Adrenal gland (tissue), 5 donors: ENCODE results near the gene ZNF773.

Experiments used
- CTCF ChIP-seq, 6 experiments: fragments of 450-650 bp in 4 of 6; fragments of 200-600 bp in 2 of 6; sonication (generic) in 1 of 6; IDR thresholded peaks; 1 replicate in 5 of 6; 2 replicates in 1 of 6; pipeline versions ENCODE4 v1.5.1 to v1.8.0; 2016 to 2021; ENCODE audit warnings: antibody characterized with exemption in 6 of 6, mild to moderate bottlenecking in 2 of 6, moderate library complexity in 1 of 6
- POLR2A ChIP-seq, 2 donors: fragments of 450-650 bp; IDR thresholded peaks; one replicate each; pipeline ENCODE4 v1.6.1; 2017; ENCODE audit warnings: antibody characterized with exemption in 2 of 2, mild to moderate bottlenecking in 2 of 2, moderate library complexity in 1 of 2
- donor health status: DM: no; HTN: no; CAD: no.

DNA sequence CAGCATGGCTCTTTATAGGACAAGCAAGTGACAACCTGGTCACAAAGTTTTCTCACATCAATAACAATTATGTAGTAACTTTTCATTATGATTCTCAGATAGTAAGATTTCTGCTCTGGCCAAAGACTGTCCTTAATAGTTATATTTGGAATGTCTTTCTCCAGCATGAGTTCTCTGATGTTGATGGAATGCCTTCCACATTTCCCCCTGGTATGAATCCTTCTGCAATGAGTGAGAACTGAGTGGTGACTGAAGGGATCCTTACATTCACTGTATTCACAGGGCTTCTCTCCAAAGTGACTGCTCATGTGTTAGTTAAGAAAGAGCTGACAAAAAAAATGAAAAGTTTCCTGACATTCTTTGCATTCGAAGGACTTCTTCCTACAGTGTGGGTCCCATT is 46.8 kb downstream of the ZNF773 start:
- TF ChIP-seq CTCF (IDR thresholded peaks at IDR 0.05): no peak
- no peak for TF ChIP-seq POLR2A (IDR thresholded peaks at IDR 0.05)
